Stimulated activated CD4-positive, alpha-beta T cell treated with anti-CD3 and anti-CD28 coated beads, Interleukin-12 subunit alpha, Interleukin-12 subunit beta, amount 100 ng/mL, for 24 hours (primary cell): ENCODE results near the gene DNAJC5.
"Not testable (repeated sequence)": the region's sequence is repeated elsewhere in the genome, so short reads cannot be mapped to it uniquely, and the experiment has no call there.

Experiments
- DNase-seq, 2 experiments: peaks; one replicate each; pipeline ENCODE4 v3.0.0-alpha.2; 2020; ENCODE audit warnings: low read depth in 2 of 2

DNAJC5 gene

DNA sequence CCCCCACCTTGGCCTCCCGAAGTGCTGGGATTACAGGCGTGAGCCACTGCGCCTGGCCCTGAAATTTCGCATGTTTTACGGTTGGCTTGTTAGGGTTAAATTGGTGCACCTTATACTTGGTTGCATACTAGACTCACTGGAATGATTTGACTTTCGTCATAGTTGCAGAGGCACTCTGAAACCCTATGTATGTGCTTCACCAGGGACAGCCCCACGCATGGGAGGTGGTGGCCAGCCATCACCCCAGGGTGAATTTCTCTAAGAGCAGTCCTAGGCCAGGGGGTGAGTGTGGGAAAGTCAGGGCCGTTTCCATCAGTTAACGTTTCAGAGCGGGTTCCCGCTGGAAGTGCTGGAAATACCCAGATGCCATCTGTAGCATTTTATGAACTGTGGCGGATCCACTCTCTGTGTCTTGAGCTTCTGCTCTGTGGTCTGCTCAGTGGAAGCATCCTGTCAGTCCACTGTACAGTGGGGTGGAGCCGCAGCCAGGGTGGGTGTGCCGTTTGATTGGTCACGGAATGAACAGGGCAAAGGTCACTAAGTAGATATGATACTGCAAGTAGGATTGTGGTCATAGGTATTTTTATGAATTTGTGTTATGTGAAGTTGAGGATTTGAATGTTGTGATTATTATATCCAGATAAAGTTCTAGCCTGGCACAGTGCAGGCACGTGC lies 13.2 kb downstream of the DNAJC5 start:
- DNase-seq, result no peak

DNA sequence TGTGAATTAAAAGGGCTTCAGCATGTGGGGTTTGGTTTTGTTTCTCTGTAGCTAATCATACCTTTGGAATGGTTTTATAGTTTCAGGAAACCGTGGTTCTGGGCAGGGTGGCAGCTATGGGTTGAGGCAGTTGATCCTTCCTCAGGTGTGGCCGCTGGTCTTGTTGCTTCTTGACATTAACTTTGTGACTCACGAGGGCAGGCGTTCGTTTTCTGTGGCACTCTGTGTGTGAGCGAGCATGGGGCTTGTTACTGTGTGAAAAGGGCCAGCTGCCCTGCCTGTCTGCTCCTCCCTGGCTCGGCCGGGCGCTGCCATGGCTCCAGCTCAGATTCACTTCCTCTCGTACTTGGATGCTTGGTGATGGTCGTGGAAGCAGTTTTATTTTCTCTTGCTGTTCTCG lies 16.2 kb downstream of the DNAJC5 start:
- no peak for DNase-seq

GRCh38 chr20:63913768-63914167 lies 18.8 kb downstream of the DNAJC5 start:
- DNase-seq, result no peak

DNA sequence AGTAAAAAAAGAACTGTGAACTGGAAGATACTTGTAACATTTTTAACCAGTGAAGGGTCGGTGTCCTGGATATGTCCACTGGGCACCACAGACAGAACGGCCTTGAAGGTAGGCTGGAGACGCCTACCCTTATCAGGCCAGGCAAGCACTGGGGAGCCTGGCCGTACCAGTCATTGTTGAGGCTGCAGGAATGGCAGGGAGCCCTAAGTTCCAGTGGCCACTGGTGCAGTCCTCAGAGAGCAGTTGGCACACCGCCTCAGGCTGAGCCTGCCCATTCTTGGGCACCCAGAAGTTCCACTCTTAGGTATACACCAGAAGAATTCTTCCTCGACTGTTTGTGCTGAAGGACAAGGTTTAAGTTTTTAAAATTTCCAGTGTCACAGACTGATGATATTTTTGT lies 20.5 kb downstream of the DNAJC5 start:
- no peak for DNase-seq

GRCh38 chr20:63916371-63916939 lies 21.5 kb downstream of the DNAJC5 start:
- not testable (repeated sequence) for DNase-seq

GRCh38 chr20:63917811-63918210 lies 22.9 kb downstream of the DNAJC5 start:
- DNase-seq, result no peak

DNA sequence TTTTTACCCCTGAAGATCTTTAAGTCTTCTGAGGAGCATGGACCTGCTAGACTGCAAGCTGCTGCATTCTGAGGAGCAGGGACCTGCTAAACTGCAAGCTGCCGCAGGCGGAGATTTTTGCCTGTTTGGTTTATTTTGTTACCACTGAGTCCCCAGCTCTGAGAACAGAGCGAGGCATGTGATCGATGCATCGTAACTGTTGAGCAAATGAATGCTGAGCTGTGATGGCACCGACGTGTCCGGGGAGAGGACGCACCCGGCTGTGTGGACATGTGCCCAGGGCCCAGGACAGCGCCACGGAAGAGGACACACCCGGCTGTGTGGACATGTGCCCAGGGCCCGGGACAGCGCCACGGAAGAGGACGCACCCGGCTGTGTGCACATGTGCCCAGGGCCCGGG lies 24.2 kb downstream of the DNAJC5 start:
- DNase-seq, result no peak

DNA sequence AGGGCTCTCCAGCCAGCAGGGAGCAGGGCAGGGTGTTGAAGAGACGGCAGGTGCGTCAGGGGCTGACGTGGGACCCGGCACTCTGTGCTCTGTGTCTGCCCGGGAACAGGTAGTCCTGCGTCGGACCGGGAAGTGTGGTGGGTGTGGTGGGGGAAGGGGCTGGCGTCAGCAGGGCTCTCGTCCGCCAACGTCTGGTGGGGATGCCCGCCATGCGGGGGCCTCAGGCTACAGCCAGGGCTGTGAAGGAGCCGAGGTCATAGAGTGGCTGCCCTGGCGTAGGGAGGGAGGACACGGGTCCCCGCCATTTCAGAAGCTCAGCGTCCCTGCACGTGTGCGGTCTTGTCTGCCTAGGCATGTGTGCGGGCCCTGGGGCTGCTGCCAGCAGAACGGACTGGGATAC lies 25.3 kb downstream of the DNAJC5 start:
- no peak for DNase-seq

- DNase-seq, result no peak
Measured at GRCh38 chr20:63923651-63924050, 28.7 kb downstream of the DNAJC5 start.

DNA sequence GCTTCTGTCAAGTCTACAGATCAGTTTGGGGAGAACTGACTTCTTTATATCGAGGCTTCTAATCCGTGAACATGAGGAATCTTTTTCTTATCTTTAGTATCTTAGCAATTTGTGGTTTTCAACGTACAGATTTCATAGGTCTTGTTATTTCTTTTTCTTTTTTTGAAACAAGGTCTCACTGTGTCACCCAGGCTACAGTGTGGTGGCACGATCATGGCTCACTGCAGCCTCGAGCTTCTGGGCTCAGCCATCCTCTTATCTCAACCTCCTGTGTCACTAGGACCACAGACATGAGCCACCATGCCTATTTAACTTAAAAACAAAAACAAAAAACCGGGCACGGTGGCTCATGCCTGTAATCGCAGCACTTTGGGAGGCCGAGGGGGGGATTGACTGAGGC lies 29.3 kb downstream of the DNAJC5 start:
- DNase-seq, result no peak

DNA sequence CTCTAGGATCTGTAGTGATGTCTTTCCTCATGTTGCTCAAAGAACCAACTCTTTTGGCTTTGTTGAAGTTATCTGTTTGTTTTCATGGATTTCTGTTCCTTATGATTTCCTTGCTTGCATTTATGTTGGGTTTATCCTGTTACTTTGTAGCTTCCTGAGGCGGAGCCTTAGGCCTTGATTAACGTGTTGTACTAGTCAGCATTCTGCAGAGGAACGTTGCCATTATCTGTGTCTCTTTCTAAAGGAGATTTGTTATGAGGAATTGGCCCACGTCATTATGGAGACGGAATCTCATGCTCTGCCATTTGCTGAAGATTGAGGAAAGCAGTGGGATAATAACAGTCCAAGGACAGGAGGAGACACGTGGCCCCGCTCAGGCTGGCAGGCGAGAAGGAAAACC lies 31.4 kb downstream of the DNAJC5 start:
- DNase-seq, result no peak

GRCh38 chr20:63929071-63929470 lies 34.1 kb downstream of the DNAJC5 start:
- no peak for DNase-seq

DNA sequence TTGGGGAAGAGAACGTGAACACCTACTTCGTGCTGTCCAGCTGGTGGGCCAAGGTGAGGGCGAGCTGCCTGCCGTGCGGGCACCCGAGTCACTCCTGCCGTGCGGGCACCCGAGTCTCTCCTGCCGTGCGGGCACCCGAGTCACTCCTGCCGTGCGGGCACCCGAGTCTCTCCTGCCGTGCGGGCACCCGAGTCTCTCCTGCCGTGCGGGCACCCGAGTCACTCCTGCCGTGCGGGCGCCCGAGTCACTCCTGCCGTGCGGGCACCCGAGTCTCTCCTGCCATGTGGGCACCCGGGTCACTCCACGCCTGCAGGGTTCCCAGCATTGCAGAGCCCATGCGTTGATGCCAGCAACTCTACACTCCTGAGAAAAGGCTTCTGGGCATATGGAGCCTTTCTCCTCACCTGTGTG lies 34.6 kb downstream of the DNAJC5 start:
- not testable (repeated sequence) for DNase-seq

- DNase-seq, result no peak
Measured at GRCh38 chr20:63930971-63931553, 36.1 kb downstream of the DNAJC5 start.

- no peak for DNase-seq
Measured at GRCh38 chr20:63931735-63932134, 36.8 kb downstream of the DNAJC5 start.

DNA sequence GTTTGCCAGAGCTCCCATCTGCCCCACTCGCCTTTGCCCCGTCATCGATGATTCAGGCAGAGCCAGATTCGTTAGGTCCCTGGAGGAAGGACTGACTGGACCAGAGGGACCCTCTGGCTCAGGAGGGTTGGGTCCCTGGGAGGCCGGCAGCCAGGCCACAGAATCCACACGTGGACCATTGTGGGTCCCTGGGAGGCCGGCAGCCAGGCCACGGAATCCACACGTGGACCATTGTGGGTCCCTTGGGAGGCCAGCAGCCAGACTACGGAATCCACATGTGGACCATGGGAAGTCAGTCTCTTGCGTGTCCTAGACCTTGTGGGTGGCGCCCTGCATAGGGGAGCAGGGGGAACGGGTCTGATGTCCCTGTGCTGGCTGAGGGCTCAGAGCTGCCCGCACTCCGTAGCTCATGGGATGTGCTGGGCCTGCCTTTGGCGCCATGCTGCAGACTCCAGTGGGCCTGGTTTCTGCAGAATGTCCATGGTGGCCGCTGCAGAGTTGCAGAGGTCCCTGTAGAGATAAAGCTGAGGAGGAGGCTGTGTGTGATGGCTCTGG lies 37.8 kb downstream of the DNAJC5 start:
- DNase-seq, result no peak

DNA sequence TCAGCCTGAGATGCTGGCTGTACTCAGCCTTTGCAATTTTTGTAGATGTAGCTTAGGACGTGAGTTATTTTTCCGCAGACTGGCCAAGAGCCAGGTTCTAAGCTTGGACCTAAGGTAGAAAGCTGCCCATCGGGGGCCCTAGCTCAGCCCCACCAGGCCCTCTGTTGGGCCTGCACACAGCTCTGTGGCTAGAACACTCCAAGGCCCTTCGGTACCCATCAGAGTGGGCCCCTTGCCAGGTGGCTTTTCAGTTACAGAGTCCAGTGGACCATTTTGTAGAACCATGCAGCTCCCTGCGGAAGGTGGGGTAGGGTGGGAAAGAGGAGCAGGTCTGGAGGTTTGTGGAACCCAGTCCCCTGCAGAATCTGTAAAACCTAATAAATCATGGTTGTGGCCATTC lies 38.7 kb downstream of the DNAJC5 start:
- no peak for DNase-seq

DNA sequence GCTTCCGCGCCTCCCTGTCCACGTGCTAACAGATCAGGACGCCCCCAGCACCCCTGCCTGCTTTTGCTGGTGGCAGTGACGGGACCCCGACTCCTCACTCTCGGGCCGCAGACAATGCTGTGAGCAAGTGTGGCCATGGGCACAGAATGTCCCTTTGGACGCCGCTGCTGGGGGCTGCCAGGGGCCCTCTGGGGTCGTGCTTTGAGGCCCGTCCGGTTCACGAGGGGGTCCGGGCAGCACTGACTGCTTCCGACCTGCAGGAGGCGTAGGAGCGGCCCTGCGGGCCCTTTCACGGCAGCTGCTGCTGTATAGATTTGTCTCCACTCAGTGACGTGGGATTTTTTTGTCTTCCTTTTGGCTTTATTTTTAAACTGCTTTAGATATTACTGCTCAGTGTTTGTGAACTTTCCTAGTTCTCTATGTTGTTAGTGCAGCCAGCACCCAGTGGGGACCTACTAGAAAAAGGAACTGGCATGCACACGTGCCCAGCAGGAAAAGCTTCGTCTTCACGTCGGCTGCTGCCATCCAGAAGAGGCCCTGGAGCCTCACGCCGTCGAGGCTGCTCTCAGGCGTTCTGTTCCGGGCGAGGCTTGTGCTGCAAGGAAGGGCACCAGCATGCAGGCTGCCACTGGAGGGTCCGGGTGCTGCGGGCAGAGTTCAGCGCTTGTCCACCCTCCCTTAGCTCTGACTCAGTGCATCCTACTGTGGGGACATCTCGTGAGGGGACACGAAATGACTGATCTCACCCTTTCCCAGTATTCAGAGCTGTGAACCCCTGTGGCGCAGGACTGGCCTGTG lies 39.5 kb downstream of the DNAJC5 start:
- DNase-seq, result no peak

DNA sequence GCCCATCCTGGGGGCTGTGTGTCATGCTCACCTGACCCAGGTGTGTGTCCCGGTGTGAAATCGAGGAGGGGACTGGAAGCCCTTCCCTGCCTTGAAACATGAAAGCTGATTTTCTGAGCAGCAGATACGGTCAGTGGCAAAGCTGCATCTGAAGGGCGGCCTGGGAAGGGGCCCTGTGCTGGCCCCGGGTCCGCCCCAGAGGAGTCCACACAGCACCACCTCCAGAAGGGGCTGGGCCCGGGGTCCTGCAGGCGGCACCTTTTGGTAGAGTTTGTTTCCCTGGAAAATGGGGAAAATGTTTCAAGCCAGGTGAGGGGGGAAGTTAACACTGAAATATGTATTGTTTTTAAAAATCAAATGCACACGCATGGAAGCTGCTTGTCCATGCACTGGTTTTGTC lies 40.5 kb downstream of the DNAJC5 start:
- no peak for DNase-seq

DNA sequence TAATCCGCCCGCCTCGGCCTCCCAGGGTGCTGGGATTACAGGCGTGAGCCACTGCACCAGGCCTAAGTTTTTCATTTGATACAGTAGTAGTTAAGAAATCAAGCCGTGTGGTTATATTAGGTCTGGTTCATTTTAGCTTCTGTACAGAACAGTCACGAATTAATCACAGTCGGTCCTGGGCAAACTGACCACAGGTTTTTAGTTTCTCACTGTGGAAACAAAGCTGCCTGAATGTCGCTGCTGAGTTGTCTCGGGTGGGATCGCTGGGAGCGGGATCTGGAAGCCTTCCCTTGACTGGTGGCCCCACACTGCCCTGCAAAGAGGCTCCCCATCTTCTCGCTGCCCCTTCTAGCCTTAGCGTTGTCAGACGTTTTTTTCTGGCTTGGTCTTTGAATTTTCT lies 42.7 kb downstream of the DNAJC5 start:
- no peak for DNase-seq

GRCh38 chr20:63939061-63939935 lies 44.4 kb downstream of the DNAJC5 start:
- no peak for DNase-seq
